Lower leg skin (tissue), 4 donors: Measurements from ENCODE around the gene DUOXA1. TPM values are rescaled to one million over a fixed set of nuclear protein-coding genes. Genes with fewer than 3 reads are reported as not detected.
"Not testable (repeated sequence)": the region's sequence is repeated elsewhere in the genome, so short reads cannot be mapped to it uniquely, and the experiment has no call there.

Experiments
- DNase-seq, 2 donors: peaks; one replicate each; pipeline ENCODE4 v3.0.0-alpha.2; 2019; ENCODE audit warnings: low spot score in 2 of 2
- H3K4me3 ChIP-seq: fragments of 200-600 bp; sonication (generic); 2 replicates; pipeline ENCODE4 v1.5.1; 2017; ENCODE audit warnings: mild to moderate bottlenecking, low read depth; ENCODE audit not compliant: poor library complexity, severe bottlenecking
- CTCF ChIP-seq, 3 donors: fragments of 450-650 bp; IDR thresholded peaks; one replicate each; pipeline ENCODE4 v1.5.1; 2016; ENCODE audit warnings: antibody characterized with exemption in 3 of 3, mild to moderate bottlenecking in 3 of 3, moderate library complexity in 2 of 3
- POLR2A ChIP-seq, 2 donors: fragments of 450-650 bp; IDR thresholded peaks; one replicate each; pipeline ENCODE4 v1.6.1; 2016 to 2017; ENCODE audit warnings: antibody characterized with exemption in 2 of 2, mild to moderate bottlenecking in 1 of 2, moderate library complexity in 1 of 2
- WGBS, 2 donors: methylation state at CpG; one replicate each; pipeline ENCODE4 v1.1.5; 2018; 5-methylcytosine and 5-hydroxymethylcytosine counted together
- intact Hi-C: fragments of 100-400 bp; cut with DNase I; formaldehyde crosslinking; loops from one replicate; pipeline ENCODE4 v1.15.0; 2023; ENCODE audit warnings: low total_unique reads
- total RNA-seq, 4 donors: library from RNA; depleted of rRNA; stranded (reverse); fragments of >200 nt; gene quantifications; one replicate each; pipeline ENCODE4 v1.1.0, GENCODE V29; 2016

Gene DUOXA1
- total RNA-seq, 4 donors from 2014 or later = 58.1 to 112 (median 99.0) TPM

DNA sequence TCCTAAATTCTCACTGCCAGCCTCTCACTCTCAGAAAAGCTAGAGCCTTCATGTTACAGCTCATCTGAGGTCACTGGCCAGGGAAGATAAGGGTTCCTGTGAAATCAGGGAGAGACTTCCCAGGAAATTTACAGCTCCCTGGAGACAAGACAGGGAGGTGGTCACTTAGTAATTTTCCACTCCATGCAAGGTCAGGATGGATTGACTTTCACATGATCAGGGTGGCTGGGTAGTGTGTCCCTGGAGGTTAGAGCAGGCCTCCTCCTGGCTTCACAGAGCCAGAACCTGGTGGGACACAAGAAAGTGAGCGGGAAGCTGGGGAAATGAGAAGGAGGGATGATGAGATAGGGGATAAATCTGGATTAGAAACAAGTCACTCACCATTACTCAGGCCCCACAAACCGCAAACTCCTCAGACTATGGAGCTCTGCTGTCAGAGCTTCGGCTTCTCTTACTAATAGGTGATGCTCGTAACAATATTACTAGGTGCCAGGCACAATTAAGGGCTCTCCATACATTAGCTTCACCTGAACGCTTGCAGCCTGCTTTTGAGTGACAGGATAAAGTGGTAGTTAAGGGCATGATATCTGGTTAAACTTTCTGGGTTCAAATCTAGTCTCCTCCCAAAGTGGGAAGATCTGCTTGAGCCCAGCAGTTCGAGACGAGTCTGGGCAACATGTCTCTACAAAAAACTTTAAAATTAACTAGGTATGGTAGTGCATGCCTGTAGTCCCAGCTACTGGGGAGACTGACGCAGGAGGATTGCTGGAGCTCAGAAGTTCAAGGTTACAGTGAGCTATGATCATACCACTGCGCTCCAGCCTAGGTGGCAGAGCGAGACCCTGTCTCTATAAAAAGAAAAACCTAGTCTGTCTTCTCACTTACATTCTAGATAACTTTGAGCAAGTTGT lies 40.6 kb downstream of the DUOXA1 start:
- TF ChIP-seq CTCF (IDR thresholded peaks at IDR 0.05) (no peak), POLR2A (IDR thresholded peaks at IDR 0.05) (no peak)
- 82 to 86% methylated on average over 10 of the region's 10 CpGs for WGBS, 2 donors
- DNase-seq = no peak
- intact Hi-C loops = no loop called here
- H3K4me3 ChIP-seq = no peak overlapping the region

- WGBS, 2 donors = 91 to 96% methylated on average over 1 of the region's 1 CpG
- DNase-seq = no peak
- intact Hi-C loops = no loop called here
- H3K4me3 ChIP-seq = no peak overlapping the region
- TF ChIP-seq POLR2A (IDR thresholded peaks at IDR 0.05) = no peak
- TF ChIP-seq CTCF (IDR thresholded peaks at IDR 0.05) = no peak
Observed at GRCh38 chr15:45087513-45087912, 42.2 kb downstream of the DUOXA1 start.

GRCh38 chr15:45084163-45084562 lies 45.5 kb downstream of the DUOXA1 start:
- intact Hi-C loops = no loop called here
- no peak for TF ChIP-seq POLR2A (IDR thresholded peaks at IDR 0.05)
- TF ChIP-seq CTCF (IDR thresholded peaks at IDR 0.05) = no peak
- 66 to 75% methylated on average over 3 of the region's 3 CpGs for WGBS, 2 donors
- no peak for DNase-seq
- no peak overlapping the region for H3K4me3 ChIP-seq

GRCh38 chr15:45083223-45083622 lies 46.5 kb downstream of the DUOXA1 start:
- no peak for DNase-seq
- intact Hi-C loops = no loop called here
- TF ChIP-seq POLR2A (IDR thresholded peaks at IDR 0.05) = no peak
- no peak for TF ChIP-seq CTCF (IDR thresholded peaks at IDR 0.05)
- H3K4me3 ChIP-seq = no peak overlapping the region

- DNase-seq, intact Hi-C loops, H3K4me3 ChIP-seq: not testable (repeated sequence)
- WGBS, 2 donors = 66 to 74% methylated on average over 5 to 8 of the region's 10 CpGs
Observed at GRCh38 chr15:45082412-45082811, 47.3 kb downstream of the DUOXA1 start.

DNA sequence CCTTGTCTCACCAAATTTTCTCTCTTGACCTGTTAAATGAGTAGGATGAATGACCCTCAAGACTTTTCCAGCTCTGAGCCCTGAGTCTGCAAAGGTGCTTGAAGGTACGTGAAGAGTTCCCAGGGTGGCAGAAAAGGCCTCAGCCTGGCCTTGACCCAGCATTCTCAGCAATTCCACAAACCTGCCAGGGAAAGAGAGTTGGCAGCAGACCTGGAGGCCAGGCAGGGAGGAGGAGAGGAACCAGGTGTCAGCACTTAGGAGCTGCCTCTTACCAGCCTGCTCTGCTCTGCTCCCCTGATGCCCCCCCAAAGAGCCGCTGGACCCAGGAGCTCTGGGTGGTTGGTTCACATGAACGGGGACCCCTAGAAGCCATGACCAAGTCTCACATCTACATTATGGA lies 49.1 kb downstream of the DUOXA1 start:
- intact Hi-C loops, H3K4me3 ChIP-seq, DNase-seq: not testable (repeated sequence)
- WGBS, 2 donors = 75 to 76% methylated on average over 3 of the region's 3 CpGs

DNA sequence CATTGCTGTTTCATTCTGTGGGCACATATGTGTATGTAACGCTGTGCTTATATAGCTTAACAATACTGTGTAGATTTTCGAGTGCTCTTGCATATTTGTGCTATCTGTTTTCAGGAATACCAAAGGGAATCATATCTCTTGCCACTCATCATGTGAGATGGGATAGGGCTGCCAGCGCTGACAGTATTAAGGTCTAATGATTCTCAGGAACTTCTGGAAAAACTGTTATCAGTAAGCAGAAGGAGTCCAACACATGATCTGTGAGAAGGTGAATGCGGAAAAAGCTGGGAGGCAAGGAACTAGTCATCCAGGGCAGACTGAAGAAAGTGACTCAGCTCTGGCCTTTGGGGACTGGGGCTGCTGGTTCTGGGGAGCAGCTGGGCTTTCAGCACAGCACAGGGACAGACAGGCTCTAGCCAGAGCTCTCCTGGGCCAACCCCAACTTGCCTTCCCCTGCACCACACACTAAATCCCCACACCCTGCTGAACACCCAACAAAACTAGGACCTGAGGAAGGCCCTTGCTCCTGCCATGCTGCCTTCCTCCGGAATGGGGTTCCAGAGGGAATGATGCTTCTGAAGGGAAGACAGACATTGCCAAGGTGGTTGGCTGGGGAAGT lies 49.9 kb downstream of the DUOXA1 start:
- 88 to 92% methylated on average over 5 of the region's 5 CpGs for WGBS, 2 donors
- DNase-seq, intact Hi-C loops, H3K4me3 ChIP-seq: not testable (repeated sequence)

DNA sequence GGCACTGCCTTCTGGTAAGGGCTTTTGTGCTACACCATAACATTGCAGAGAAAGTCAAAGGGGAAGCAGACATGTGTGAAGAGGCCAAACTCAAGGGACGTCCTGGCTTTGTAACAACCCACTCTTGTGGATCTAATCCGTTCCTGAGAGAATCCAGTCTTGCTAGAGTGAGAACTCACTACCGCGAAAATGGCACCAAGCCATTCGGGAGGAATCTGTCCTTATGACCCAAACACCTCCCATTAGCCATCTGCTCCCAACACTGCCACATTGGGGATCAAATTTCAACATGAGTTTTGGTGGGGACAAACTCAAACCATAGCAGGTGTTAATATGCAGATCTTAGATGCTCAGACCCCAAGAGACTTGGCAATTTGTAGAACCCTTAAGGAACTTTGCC lies 50.5 kb downstream of the DUOXA1 start:
- H3K4me3 ChIP-seq, intact Hi-C loops, DNase-seq: not testable (repeated sequence)
- WGBS, 2 donors = 73 to 81% methylated on average over 5 of the region's 5 CpGs

GRCh38 chr15:45077391-45077790 lies 52.3 kb downstream of the DUOXA1 start:
- H3K4me3 ChIP-seq, DNase-seq, intact Hi-C loops: not testable (repeated sequence)
- 78 to 82% methylated on average over 2 of the region's 2 CpGs for WGBS, 2 donors

- DNase-seq, intact Hi-C loops, H3K4me3 ChIP-seq: not testable (repeated sequence)
- WGBS, 2 donors = 100% methylated on average over 1 of the region's 9 CpGs; no CpG with 5 or more reads in 1 of the 2 donors
Observed at GRCh38 chr15:45075440-45076320, 54.0 kb downstream of the DUOXA1 start.
